Spinal cord (tissue), 10 donors: Measurements from ENCODE around the gene SERPINE1. TPM values are rescaled to one million over a fixed set of nuclear protein-coding genes. Genes with fewer than 3 reads are reported as not detected.

Source experiments
- DNase-seq, 6 donors: peaks; one replicate each; pipeline versions ENCODE4 v3.0.0 to v3.0.0-alpha.2; 2013 to 2015; ENCODE audit warnings: low spot score in 6 of 6, low read depth in 4 of 6
- H3K27ac ChIP-seq: one replicate; pipeline ENCODE4 v1.5.1; 2013; ENCODE audit warnings: low read depth, low read length, control low read depth
- H3K27me3 ChIP-seq: one replicate; pipeline ENCODE4 v1.6.1; 2013; ENCODE audit warnings: low read length; ENCODE audit not compliant: control insufficient read depth, insufficient read depth
- H3K36me3 ChIP-seq: one replicate; pipeline ENCODE4 v1.6.1; 2013; ENCODE audit warnings: low read length; ENCODE audit not compliant: control insufficient read depth, insufficient read depth
- H3K4me1 ChIP-seq: one replicate; pipeline ENCODE4 v1.6.1; 2013; ENCODE audit warnings: low read length; ENCODE audit not compliant: control insufficient read depth, insufficient read depth
- H3K4me3 ChIP-seq: one replicate; pipeline ENCODE4 v1.5.1; 2013; ENCODE audit warnings: low read depth, low read length, control low read depth
- H3K9me3 ChIP-seq: one replicate; pipeline ENCODE4 v1.6.1; 2013; ENCODE audit warnings: low read length; ENCODE audit not compliant: control insufficient read depth, insufficient read depth
- WGBS: methylation state at CpG from one replicate; pipeline ENCODE4 v1.1.5; 2013; ENCODE audit warnings: missing lambda C conversion rate; ENCODE audit not compliant: insufficient coverage; 5-methylcytosine and 5-hydroxymethylcytosine counted together
- polyA plus RNA-seq, 2 donors: library from polyadenylated mRNA; unstranded; fragments of 120-200 nt; gene quantifications; one replicate each; pipeline ENCODE4 v1.2.1, GENCODE V29; 2013; ENCODE audit not compliant: insufficient read length in 2 of 2
- total RNA-seq, 2 donors: library from RNA; depleted of rRNA in 1 of 2; stranded (reverse); fragments of 120-200 nt in 1 of 2; fragments of >200 nt in 1 of 2; gene quantifications; one replicate each; pipeline versions ENCODE4 v1.2.3 to v1.2.4, GENCODE V29; 2013 to 2014
- donor health status: healthy.

The SERPINE1 gene
- total and polyA plus RNA-seq, 4 donors: 1.9 to 4.8 (median 2.0) TPM

GRCh38 chr7:101140746-101141382, 14.0 kb downstream of the SERPINE1 start:
- Histone ChIP-seq H3K36me3 (no peaks in the 10 kb centered on the region), H3K27me3 (peaks cover under 1% of the 10 kb centered on the region), H3K27ac (no peak overlapping the region), H3K9me3 (no peaks in the 10 kb centered on the region), H3K4me3 (no peak overlapping the region), H3K4me1 (peaks cover 11% of the 10 kb centered on the region)
- DNase-seq: no peak
- WGBS: 61% methylated on average over 2 of the region's 4 CpGs

DNA sequence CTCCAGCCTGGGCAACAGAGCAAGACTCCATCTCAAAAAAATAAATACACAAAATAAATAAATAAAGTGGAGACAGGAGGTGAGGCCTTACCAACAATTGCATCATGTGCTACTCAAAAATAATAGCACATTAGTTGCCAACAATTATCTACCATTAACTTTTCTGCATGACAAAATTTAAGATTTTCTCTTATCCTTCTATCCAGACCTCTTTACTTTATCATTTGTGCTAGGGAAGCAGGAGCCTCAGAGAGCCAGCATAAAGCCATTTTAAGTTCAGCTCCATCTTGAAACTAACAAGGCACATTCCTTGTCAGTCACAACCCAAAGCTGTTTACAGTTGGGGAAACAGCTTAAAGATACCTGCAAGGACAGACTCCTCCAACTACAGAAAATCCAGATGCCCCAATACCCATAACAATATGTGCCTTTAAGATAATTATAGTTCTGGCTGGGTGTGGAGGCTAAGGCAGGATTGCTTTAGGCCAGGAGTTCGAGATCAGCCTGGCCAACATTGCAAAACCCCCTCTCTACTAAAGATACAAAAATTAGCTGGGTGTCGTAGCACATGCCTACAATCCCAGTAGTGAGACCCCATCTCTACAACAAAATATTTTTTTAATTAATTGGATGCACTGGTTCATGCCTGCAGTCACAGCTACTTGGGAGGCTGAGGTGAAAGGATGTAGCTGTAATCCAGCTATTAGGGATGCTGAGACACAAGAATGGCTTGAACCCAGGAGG, 25.2 kb downstream of the SERPINE1 start:
- WGBS: no CpG with 5 or more reads among the region's 2 CpGs
- Histone ChIP-seq H3K27me3 (no peaks in the 10 kb centered on the region), H3K9me3 (no peaks in the 10 kb centered on the region), H3K36me3 (peaks cover 4% of the 10 kb centered on the region), H3K4me1 (peaks cover 17% of the 10 kb centered on the region), H3K27ac (no peak overlapping the region), H3K4me3 (no peak overlapping the region)
- no peak for DNase-seq

- WGBS: 1% methylated on average over 45 of the region's 51 CpGs
- H3K27ac ChIP-seq: peak within 1 kb of the TSS; percentile 15
- H3K27me3 ChIP-seq: no peaks in the 10 kb centered on the region
- H3K9me3 ChIP-seq: no peaks in the 10 kb centered on the region
- H3K36me3 ChIP-seq: peaks cover 21% of the 10 kb centered on the region
- H3K4me1 ChIP-seq: peaks cover 17% of the 10 kb centered on the region
- H3K4me3 ChIP-seq: peak within 1 kb of the TSS; percentile 72
- peak; percentile 89 to 100 (median 96) for DNase-seq
Observed at GRCh38 chr7:101153969-101154692, 27.2 kb downstream of the SERPINE1 start, which contains the start of gene AP1S1. AP1S1 (plus strand) TSS chr7:101154476; CDS start chr7:101154515, 39 bp downstream.

DNA sequence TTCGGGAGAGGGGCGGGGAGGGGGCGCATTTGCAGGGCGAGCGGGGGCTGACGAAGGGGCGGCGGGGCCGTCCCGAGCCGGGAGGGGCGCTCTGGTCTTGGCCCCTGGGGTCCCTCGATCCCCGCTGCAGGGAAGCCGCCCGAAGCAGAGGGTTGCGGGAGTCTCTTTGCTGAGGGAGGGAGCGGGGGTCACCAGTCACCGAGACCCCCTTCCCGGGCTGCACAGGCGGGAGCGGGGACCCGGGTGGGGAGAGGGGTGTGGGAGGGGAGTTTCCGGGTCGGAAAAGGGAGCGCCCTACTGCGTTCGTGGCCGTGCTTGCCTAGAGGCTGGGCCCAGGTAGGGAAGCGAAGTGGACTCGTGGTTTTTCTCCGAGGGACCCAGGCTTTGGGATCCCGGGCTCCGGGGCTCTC, 27.8 kb downstream of the SERPINE1 start:
- Histone ChIP-seq H3K27me3 (no peaks in the 10 kb centered on the region), H3K4me3 (peak overlapping the region; percentile 72), H3K36me3 (peaks cover 27% of the 10 kb centered on the region), H3K9me3 (no peaks in the 10 kb centered on the region), H3K27ac (no peak overlapping the region), H3K4me1 (peaks cover 17% of the 10 kb centered on the region)
- under 1% methylated on average over 22 of the region's 34 CpGs for WGBS
- DNase-seq: peak in 2 of 6 donors; percentile 42 to 55

GRCh38 chr7:101155303-101155702, 28.4 kb downstream of the SERPINE1 start:
- Histone ChIP-seq H3K36me3 (peaks cover 33% of the 10 kb centered on the region), H3K27me3 (no peaks in the 10 kb centered on the region), H3K9me3 (no peaks in the 10 kb centered on the region), H3K4me1 (peaks cover 17% of the 10 kb centered on the region), H3K27ac (no peak overlapping the region), H3K4me3 (peak overlapping the region; percentile 72)
- WGBS: 51% methylated on average over 3 of the region's 4 CpGs
- no peak for DNase-seq

GRCh38 chr7:101156277-101156676, 29.4 kb downstream of the SERPINE1 start:
- Histone ChIP-seq H3K27me3 (no peaks in the 10 kb centered on the region), H3K27ac (no peak overlapping the region), H3K4me1 (peaks cover 17% of the 10 kb centered on the region), H3K36me3 (peaks cover 40% of the 10 kb centered on the region), H3K4me3 (no peak overlapping the region), H3K9me3 (no peaks in the 10 kb centered on the region)
- no peak for DNase-seq
- WGBS: 85% methylated on average over 4 of the region's 6 CpGs

- Histone ChIP-seq H3K27ac (no peak overlapping the region), H3K4me1 (peaks cover 17% of the 10 kb centered on the region)
Observed at GRCh38 chr7:101156866-101157589, 30.1 kb downstream of the SERPINE1 start.

GRCh38 chr7:101159696-101160674, 33.1 kb downstream of the SERPINE1 start:
- whole genome bisulfite sequencing: 68% methylated on average over 21 of the region's 31 CpGs
- Histone ChIP-seq H3K9me3 (no peaks in the 10 kb centered on the region), H3K4me3 (no peak overlapping the region), H3K27me3 (peaks cover 12% of the 10 kb centered on the region), H3K36me3 (peaks cover 42% of the 10 kb centered on the region), H3K4me1 (peaks cover 30% of the 10 kb centered on the region), H3K27ac (no peak overlapping the region)
- DNase-seq: no peak

More at GRCh38 chr7:101156866-101157589, 30.1 kb downstream of the SERPINE1 start:
- DNase-seq: no peak
- Histone ChIP-seq H3K4me3 (no peak overlapping the region), H3K36me3 (peaks cover 40% of the 10 kb centered on the region), H3K9me3 (no peaks in the 10 kb centered on the region), H3K27me3 (no peaks in the 10 kb centered on the region)
- whole genome bisulfite sequencing: 80% methylated on average over 10 of the region's 14 CpGs
